GM12801 (cell line): ENCODE measurements around the gene CCDC171.

ENCODE experiments used
- TF ChIP-seq, protein P1 (sequence below): IDR thresholded peaks from one replicate; pipeline ENCODE4 v1.5.1; 2011; ENCODE audit warnings: control low read depth; ENCODE audit not compliant: insufficient read length; ENCODE audit errors: extremely low read depth

The CCDC171 gene

DNA sequence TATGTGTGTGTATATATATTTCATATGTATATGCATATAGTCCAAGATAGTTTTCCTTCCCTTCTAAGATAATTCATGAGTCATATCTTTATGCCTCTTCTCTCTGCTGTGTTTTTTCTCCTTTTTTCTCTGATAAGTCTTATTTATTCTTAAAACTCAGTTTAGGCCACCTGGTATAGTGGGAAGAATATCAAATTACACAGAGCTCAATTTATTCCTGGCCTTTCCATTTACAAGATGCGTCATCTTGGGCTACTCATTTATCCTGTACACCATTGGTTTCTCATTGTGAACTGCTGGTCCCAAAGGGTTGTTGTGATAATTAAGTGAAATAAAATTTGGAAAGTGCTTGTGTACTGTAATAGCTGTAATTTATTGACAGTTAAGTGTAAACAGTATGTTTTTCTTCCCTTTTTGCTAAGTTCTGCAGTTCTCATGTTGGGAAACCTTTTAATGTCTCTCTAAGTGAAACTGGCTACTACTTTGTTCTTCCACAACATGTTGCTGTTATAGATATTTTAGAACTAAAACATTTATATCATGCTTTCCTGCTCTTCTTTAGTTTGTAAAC lies 19.4 kb downstream of the CCDC171 start:
- TF ChIP-seq, protein P1, sequence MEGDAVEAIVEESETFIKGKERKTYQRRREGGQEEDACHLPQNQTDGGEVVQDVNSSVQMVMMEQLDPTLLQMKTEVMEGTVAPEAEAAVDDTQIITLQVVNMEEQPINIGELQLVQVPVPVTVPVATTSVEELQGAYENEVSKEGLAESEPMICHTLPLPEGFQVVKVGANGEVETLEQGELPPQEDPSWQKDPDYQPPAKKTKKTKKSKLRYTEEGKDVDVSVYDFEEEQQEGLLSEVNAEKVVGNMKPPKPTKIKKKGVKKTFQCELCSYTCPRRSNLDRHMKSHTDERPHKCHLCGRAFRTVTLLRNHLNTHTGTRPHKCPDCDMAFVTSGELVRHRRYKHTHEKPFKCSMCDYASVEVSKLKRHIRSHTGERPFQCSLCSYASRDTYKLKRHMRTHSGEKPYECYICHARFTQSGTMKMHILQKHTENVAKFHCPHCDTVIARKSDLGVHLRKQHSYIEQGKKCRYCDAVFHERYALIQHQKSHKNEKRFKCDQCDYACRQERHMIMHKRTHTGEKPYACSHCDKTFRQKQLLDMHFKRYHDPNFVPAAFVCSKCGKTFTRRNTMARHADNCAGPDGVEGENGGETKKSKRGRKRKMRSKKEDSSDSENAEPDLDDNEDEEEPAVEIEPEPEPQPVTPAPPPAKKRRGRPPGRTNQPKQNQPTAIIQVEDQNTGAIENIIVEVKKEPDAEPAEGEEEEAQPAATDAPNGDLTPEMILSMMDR = no peak

DNA sequence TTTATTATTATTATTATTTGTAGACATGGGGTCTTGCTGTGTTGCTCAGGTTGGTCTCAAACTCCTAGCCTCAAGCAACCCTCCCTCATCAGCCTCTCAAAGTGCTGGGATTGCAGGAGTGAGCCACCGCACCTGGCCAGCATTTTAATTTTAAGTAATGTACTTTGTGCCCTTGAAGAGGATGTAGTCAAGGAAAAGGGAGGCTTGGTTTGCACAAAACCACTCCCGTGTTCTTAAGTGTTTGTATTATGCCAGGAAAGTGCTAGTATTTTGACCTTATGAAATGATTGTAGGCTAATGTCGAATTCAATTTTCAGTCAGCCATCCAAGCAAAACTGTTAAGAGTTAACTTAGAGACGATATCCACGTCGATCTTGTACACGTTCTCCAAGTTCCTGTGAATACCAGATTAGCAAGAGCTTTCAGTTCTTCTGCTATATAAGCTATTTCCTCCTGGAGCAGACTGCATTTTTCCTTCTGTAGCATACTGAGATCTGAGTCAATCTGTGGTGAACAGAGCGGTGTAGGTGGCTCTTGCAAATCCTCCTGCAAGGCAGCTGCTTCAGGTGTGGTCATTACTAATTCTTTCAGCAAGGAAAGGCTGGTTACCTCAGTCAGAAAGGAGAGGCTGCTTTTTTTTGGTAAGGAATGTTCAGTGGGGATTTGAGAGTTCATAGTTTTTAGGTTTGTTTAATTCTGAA lies 23.7 kb downstream of the CCDC171 start:
- TF ChIP-seq, protein P1 = no peak

DNA sequence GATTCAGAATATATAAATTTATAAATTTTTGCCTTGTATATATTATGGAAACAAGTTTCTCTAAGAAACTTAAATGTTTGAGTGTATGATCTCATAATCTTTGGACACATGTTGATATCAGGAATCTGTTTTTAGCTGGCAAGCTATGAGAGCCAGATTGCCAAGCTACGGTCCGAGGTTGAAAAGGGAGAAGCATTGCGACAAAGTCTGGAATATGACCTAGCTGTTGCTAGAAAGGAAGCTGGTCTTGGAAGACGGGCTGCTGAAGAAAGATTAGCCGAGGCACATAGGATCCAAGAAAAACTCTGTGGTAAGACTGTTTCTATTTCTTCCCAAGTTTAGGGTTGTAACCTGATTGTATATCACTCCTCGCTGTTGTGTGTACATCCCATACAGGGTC lies 25.9 kb downstream of the CCDC171 start:
- TF ChIP-seq, protein P1 = no peak

DNA sequence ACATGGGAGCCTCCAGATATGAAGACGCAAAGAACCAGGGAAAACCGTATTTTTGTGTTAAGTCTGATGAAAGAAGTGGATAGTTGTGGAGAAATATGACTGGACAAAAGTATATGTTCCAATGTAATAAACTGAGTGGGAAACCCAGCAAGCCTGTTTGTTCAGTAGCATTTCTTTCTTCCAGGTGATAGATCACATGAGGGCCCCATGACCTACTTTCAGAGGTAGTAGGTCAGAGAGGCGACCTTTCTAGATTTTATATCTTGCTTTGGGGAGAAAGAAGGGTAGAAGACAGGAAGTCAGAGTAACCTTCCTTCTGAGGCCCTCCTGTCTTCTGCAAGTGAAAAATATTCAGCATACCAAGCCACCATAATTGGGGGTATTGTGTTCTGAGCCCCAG lies 31.5 kb downstream of the CCDC171 start:
- TF ChIP-seq, protein P1 = no peak

DNA sequence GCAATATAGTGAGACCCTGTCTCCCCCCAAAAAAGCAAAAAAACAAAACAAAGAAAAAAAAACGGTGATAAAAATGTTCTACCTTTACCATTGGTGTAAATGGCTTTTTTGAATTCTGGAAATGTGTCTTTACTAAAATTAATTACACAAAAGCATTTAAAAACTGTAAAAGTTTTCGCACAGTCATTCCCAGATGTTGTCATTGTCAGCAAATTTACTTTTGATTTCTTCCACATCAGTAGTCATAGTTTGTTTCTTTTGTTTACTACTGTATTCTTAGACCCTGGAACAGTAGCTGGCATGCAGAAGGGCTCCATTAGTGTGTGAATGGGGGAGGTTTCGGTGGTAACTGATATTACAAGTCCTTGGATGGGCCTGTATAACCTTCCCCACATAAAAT lies 39.5 kb downstream of the CCDC171 start:
- TF ChIP-seq, protein P1 = no peak

DNA sequence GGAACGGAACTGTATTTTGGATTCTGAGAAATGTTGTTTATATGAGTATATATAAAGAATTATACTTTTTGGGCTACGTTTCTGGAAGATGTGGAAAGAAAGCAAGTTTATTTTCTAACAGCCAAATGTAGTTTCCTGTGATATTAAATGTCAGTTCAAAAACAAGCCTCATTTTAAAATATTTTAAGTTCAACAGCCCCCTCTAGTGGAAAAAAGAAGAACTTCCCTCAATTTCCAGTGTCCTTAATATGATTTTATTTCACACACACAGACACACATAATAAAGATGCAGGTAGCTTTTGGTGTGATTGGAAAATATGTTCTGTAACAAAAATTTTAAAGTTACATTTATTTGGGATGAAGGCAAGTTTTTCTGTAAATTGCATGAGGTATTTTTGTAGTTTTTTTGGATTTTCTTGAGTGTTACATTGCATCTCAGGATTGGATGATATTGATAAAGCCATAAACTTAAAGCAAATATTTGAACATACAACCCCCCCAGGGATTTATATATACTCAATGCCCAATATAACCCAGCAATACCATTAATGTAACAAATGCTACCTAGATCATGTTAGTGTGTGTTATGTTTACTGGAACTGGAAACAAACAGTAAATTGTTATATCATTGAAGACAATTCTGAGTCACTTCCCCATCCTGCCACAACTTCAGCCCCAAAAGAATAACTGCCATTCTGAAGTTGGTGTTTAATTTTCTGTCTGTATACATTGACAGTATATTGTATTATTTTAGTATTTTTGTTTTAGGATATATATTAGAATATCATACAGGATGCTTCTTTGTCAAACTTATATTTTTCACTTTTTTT lies 54.0 kb downstream of the CCDC171 start:
- TF ChIP-seq, protein P1 = no peak

DNA sequence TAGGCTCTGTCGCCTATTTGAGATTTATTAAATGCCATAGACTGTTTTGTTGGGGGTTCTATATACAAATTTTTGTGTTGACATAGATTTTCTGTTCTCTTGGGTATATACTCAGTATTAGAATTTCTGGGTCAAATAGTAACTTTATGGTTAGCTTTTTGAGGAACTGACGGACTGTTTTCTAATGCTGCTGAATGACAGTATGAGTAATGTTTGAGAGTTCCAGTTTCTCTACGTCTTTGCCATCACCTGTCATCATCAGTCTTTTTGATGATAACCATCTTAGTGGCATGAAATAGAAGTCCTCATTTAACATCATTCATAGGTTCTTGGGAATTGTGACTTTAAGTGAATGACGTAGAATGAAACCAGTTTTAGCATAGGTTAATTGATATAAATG lies 60.1 kb downstream of the CCDC171 start:
- TF ChIP-seq, protein P1 = no peak
